K562 (cell line): ENCODE data around the gene SLC35B1. TPM values are rescaled to one million over a fixed set of nuclear protein-coding genes. Genes with fewer than 3 reads are reported as not detected.

ENCODE experiments used
- BRD9 ChIP-seq: fragments of 450-650 bp; IDR thresholded peaks from 2 replicates; pipeline ENCODE4 v1.6.1; 2018; ENCODE audit warnings: low read depth; ENCODE audit not compliant: partially characterized antibody
- FOS ChIP-seq: IDR thresholded peaks from 3 replicates; pipeline ENCODE4 v1.6.1; 2011; ENCODE audit not compliant: insufficient read length; ENCODE audit errors: extremely low read depth
- KDM5B ChIP-seq: fragments of 200-600 bp; sonication (generic); IDR thresholded peaks from 2 replicates; pipeline ENCODE4 v1.6.1; 2012; ENCODE audit warnings: low read depth, mild to moderate bottlenecking, moderate library complexity, low read length, control low read depth, inconsistent platforms; ENCODE audit not compliant: insufficient replicate concordance
- L3MBTL2 ChIP-seq: fragments of 450-650 bp; IDR thresholded peaks from 2 replicates; pipeline ENCODE4 v1.6.1; 2016; ENCODE audit warnings: mild to moderate bottlenecking, moderate library complexity
- MCM3 ChIP-seq: fragments of 450-650 bp; IDR thresholded peaks from 2 replicates; pipeline ENCODE4 v1.6.1; 2016
- MYC ChIP-seq, 2 experiments: fragments of 250-450 bp in 1 of 2; sonication (Bioruptor Pico) in 1 of 2; IDR thresholded peaks; 2 replicates each; pipeline versions ENCODE4 v1.5.1 to v1.6.1; 2012 to 2021; ENCODE audit warnings: low read depth in 2 of 2, borderline replicate concordance in 1 of 2, improper control_type of control experiment in 1 of 2, low read length in 1 of 2, mild to moderate bottlenecking in 1 of 2, moderate library complexity in 1 of 2
- NBN ChIP-seq: fragments of 450-650 bp; IDR thresholded peaks from 2 replicates; pipeline ENCODE4 v1.6.1; 2016; ENCODE audit warnings: low read depth, mild to moderate bottlenecking
- NCOA6 ChIP-seq: fragments of 450-650 bp; IDR thresholded peaks from 2 replicates; pipeline ENCODE4 v1.6.1; 2017; ENCODE audit warnings: mild to moderate bottlenecking
- NEUROD1 ChIP-seq: fragments of 150-350 bp; IDR thresholded peaks from 2 replicates; pipeline ENCODE4 v1.6.1; 2014; ENCODE audit warnings: borderline replicate concordance, low read length, low read depth; ENCODE audit not compliant: partially characterized antibody
- NFATC3 ChIP-seq: fragments of 450-650 bp; IDR thresholded peaks from 2 replicates; pipeline ENCODE4 v1.6.1; 2017; ENCODE audit warnings: mild to moderate bottlenecking
- NR2C2 ChIP-seq, 2 experiments: fragments of 200-800 bp in 1 of 2; sonication (Bioruptor generic) in 1 of 2; sonication (generic) in 1 of 2; formaldehyde crosslinking in 1 of 2; IDR thresholded peaks; 2 replicates each; pipeline versions ENCODE4 v1.6.1 to v1.8.0; 2016 to 2022; ENCODE audit warnings: mild to moderate bottlenecking in 1 of 2, missing compliant biosample characterization in 1 of 2, missing genetic modification characterization in 1 of 2, missing genetic modification reagents in 1 of 2
- NR2F6 ChIP-seq: fragments of 450-650 bp; formaldehyde crosslinking; IDR thresholded peaks from 2 replicates; pipeline ENCODE4 v1.4.0; 2020; ENCODE audit warnings: mild to moderate bottlenecking
- RAD51 ChIP-seq: fragments of 450-650 bp; IDR thresholded peaks from 2 replicates; pipeline ENCODE4 v1.7.1; 2016; ENCODE audit warnings: low read depth, mild to moderate bottlenecking, borderline replicate concordance
- TCF7L2 ChIP-seq: fragments of 150-350 bp; IDR thresholded peaks from 2 replicates; pipeline ENCODE4 v1.6.1; 2016; ENCODE audit warnings: low read depth, mild to moderate bottlenecking, low read length, moderate library complexity
- TCFL5 ChIP-seq: fragments of 250-450 bp; sonication (Bioruptor Pico); conservative IDR thresholded peaks from 2 replicates; pipeline ENCODE4 v1.6.1; 2021; ENCODE audit warnings: mild to moderate bottlenecking, moderate library complexity, matching md5 sums
- ZNF3 ChIP-seq: fragments of 250-450 bp; sonication (Bioruptor Pico); IDR thresholded peaks from 2 replicates; pipeline ENCODE4 v1.5.0; 2021; ENCODE audit warnings: mild to moderate bottlenecking, moderate library complexity
- ZNF347 ChIP-seq: fragments of 450-650 bp; formaldehyde crosslinking; IDR thresholded peaks from 2 replicates; pipeline ENCODE4 v1.4.0; 2020; ENCODE audit warnings: low read depth, mild to moderate bottlenecking, moderate library complexity
- polyA plus RNA-seq, 8 experiments: library from polyadenylated mRNA; depleted of rRNA in 4 of 8; stranded (reverse) in 5 of 8; unstranded in 3 of 8; fragments of >200 nt; fragmentation: Nextera tagmentation in 2 of 8; fragmentation: Illumina TruSeq in 1 of 8; extraction: Ambion mirVana in 2 of 8; extraction: Trizol in 1 of 8; gene quantifications; 2 replicates each; pipeline versions ENCODE4 v1.2.1 to v1.2.3, GENCODE V29; 2011 to 2014; ENCODE audit warnings: inconsistent platforms in 1 of 8, missing spikeins in 1 of 8
- total RNA-seq, 7 experiments: library from RNA; depleted of rRNA in 6 of 7; stranded (reverse); fragments of >200 nt in 6 of 7; fragmentation: Illumina TruSeq in 2 of 7; extraction: Trizol in 2 of 7; gene quantifications; 2 replicates each; pipeline versions ENCODE4 v1.2.1 to v1.2.3, GENCODE V29; 2011 to 2021; ENCODE audit warnings: low replicate concordance in 1 of 7
- TF ChIP-seq, protein P1 (sequence below): sonication (generic); formaldehyde crosslinking; IDR thresholded peaks from 2 replicates; pipeline ENCODE4 v1.8.0; 2023; ENCODE audit warnings: mild to moderate bottlenecking, missing genetic modification reagents
- TF ChIP-seq, protein P2 (sequence below): fragments of 150-350 bp; conservative IDR thresholded peaks from 2 replicates; pipeline ENCODE4 v1.6.1; 2014; ENCODE audit warnings: low read length
- TF ChIP-seq, protein P3 (sequence below), 3 experiments: IDR thresholded peaks in 2 of 3; conservative IDR thresholded peaks in 1 of 3; 2 replicates each; pipeline ENCODE4 v1.5.1; 2011 to 2012; ENCODE audit warnings: low read length in 3 of 3, mild to moderate bottlenecking in 3 of 3, control low read depth in 2 of 3, improper control_type of control experiment in 1 of 3, inconsistent platforms in 1 of 3, low read depth in 1 of 3, mixed read lengths in 1 of 3, moderate library complexity in 1 of 3; ENCODE audit not compliant: insufficient read depth in 2 of 3

SLC35B1 gene
- total and polyA plus RNA-seq, 9 of the 15 experiments (the other 6 are each of a cell fraction or from before 2014, with no cell fraction given), result 51.4 to 87.9 (median 66.3) TPM

DNA sequence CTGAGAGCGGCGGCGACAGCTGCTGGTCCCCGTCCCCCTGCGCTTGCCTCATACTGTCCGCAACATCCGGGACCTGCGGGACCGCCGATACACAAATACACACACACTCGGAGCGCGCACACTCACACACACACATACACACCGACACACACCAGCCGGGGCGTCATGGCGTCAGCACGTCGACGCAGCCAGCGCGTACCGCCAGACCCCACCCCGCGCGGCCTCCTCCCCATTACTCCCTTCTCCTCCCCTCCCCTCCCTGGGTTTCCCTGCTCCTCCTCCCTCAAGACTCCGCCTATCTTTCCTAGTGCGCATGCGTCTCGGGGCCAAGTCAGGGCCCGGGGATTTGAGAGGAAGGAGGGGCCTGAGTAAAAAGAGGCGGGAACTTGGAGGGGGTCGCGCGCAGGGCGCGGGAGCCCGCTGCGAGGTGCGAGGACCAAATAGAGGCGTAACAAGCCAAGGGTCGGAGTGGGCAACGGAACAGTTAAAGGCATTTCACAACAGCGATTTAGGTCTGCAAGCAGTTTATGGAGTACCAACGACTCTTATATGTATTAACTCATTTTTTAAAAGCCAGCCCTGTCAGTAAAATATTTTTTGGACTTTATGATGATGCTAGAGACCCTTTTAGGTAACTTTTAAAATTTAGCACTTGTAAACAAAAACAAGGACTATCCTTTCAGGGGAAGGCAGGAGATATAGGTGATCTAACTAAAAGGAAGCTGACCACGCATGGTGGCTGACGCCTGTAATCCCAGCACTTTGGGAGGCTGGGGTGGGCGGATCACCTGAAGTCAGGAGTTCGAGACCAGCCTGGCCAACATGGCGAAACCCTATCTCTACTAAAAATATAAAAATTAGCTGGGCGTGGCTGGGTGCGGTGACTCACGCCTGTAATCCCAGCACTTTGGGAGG, 29.6 kb downstream of the SLC35B1 start, which contains the start of gene SPOP (continued):
- TF ChIP-seq NFATC3 (no peak), MCM3 (no peak), MYC (IDR thresholded peaks at IDR 0.05; ENCODE audit: low read depth, low read length) (peak; percentile 37; the same call in 1 of the 2 replicates), MYC (CRISPR knock-in tag; IDR thresholded peaks at IDR 0.05; ENCODE audit: borderline replicate concordance, low read depth) (no peak), NCOA6 (peak; percentile 97), L3MBTL2 (peak; percentile 100), BRD9 (no peak), ZNF3 (CRISPR knock-in tag) (no peak), TCF7L2 (no peak), ZNF347 (no peak), NR2C2 (CRISPR knock-in tag; IDR thresholded peaks at IDR 0.05) (no peak), NR2C2 (tag; IDR thresholded peaks at IDR 0.05) (peak; percentile 27; the same call in 1 of the 2 replicates), TCFL5 (no peak), FOS (no peak), KDM5B (peak; percentile 56), NBN (peak; percentile 78), NR2F6 (CRISPR knock-in tag) (no peak), NEUROD1 (no peak), RAD51 (no peak)
- TF ChIP-seq, protein P1, sequence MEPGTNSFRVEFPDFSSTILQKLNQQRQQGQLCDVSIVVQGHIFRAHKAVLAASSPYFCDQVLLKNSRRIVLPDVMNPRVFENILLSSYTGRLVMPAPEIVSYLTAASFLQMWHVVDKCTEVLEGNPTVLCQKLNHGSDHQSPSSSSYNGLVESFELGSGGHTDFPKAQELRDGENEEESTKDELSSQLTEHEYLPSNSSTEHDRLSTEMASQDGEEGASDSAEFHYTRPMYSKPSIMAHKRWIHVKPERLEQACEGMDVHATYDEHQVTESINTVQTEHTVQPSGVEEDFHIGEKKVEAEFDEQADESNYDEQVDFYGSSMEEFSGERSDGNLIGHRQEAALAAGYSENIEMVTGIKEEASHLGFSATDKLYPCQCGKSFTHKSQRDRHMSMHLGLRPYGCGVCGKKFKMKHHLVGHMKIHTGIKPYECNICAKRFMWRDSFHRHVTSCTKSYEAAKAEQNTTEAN (CRISPR knock-in tag), result 0 out of 2 replicates have a peak, but pooled peaks have one; percentile 30
- TF ChIP-seq, protein P2, sequence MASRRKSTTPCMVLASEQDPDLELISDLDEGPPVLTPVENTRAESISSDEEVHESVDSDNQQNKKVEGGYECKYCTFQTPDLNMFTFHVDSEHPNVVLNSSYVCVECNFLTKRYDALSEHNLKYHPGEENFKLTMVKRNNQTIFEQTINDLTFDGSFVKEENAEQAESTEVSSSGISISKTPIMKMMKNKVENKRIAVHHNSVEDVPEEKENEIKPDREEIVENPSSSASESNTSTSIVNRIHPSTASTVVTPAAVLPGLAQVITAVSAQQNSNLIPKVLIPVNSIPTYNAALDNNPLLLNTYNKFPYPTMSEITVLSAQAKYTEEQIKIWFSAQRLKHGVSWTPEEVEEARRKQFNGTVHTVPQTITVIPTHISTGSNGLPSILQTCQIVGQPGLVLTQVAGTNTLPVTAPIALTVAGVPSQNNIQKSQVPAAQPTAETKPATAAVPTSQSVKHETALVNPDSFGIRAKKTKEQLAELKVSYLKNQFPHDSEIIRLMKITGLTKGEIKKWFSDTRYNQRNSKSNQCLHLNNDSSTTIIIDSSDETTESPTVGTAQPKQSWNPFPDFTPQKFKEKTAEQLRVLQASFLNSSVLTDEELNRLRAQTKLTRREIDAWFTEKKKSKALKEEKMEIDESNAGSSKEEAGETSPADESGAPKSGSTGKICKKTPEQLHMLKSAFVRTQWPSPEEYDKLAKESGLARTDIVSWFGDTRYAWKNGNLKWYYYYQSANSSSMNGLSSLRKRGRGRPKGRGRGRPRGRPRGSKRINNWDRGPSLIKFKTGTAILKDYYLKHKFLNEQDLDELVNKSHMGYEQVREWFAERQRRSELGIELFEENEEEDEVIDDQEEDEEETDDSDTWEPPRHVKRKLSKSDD, result no peak
- TF ChIP-seq, protein P3, sequence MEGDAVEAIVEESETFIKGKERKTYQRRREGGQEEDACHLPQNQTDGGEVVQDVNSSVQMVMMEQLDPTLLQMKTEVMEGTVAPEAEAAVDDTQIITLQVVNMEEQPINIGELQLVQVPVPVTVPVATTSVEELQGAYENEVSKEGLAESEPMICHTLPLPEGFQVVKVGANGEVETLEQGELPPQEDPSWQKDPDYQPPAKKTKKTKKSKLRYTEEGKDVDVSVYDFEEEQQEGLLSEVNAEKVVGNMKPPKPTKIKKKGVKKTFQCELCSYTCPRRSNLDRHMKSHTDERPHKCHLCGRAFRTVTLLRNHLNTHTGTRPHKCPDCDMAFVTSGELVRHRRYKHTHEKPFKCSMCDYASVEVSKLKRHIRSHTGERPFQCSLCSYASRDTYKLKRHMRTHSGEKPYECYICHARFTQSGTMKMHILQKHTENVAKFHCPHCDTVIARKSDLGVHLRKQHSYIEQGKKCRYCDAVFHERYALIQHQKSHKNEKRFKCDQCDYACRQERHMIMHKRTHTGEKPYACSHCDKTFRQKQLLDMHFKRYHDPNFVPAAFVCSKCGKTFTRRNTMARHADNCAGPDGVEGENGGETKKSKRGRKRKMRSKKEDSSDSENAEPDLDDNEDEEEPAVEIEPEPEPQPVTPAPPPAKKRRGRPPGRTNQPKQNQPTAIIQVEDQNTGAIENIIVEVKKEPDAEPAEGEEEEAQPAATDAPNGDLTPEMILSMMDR (IDR thresholded peaks at IDR 0.05 in 2 of 3, conservative IDR thresholded peaks at IDR 0.05 in 1 of 3; ENCODE audit: insufficient read depth in 2 of 3, low read depth in 1 of 3, low read length in 3 of 3), result no peak
